Measurements from ENCODE around the gene GRPEL2.

Gene GRPEL2

GRCh38 chr5:149399775-149400174 is 54.5 kb downstream of the GRPEL2 start:
- Histone ChIP-seq H3K4me3 (ENCODE audit: insufficient read length, low read depth) (no peak overlapping the region), H3K4me1 (ENCODE audit: insufficient read depth, insufficient read length) (peaks cover 3% of the 10 kb centered on the region), H3K36me3 (ENCODE audit: insufficient read depth, insufficient read length, low read length) (no peaks in the 10 kb centered on the region), H3K27me3 (ENCODE audit: insufficient read depth, insufficient read length) (no peaks in the 10 kb centered on the region), H3K9me3 (ENCODE audit: insufficient read depth, low read length) (no peaks in the 10 kb centered on the region), H3K9ac (ENCODE audit: insufficient read length, low read depth) (no peak overlapping the region)
- DNase-seq (ENCODE audit: low read depth, low spot score) = no peak
- no peak for TF ChIP-seq ZNF274 (IDR thresholded peaks at IDR 0.05; ENCODE audit: low read depth, low read length)

GRCh38 chr5:149400304-149400703 is 55.0 kb downstream of the GRPEL2 start:
- no peak for DNase-seq (ENCODE audit: low read depth, low spot score)
- no peak overlapping the region for H3K4me3 ChIP-seq (ENCODE audit: insufficient read length, low read depth)
- TF ChIP-seq YY1 (IDR thresholded peaks at IDR 0.05; ENCODE audit: insufficient read depth, insufficient read length) (no peak), SUZ12 (IDR thresholded peaks at IDR 0.05; ENCODE audit: extremely low read depth, insufficient read depth, insufficient read length) (no peak), ZNF274 (IDR thresholded peaks at IDR 0.05; ENCODE audit: low read depth, low read length) (no peak)

DNA sequence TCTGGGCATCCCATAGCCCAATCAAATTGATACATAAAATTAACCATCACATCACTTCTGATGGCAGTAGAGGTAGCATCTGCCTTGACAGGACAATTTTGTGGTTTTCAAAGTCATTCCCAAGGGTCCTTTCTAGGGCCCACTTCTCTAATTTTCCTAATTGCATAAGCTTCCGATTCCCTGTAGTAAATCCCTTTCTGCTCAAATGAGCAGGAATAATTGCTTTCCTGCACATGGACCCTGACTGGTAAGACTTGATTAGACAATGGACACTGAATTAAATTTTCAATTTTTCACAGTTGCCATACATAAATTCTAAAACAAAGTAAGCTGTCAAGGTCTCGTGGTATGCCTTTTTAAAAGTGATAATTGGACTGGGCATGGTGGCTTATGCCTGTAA is 55.8 kb downstream of the GRPEL2 start:
- no peaks in the 10 kb centered on the region for H3K36me3 ChIP-seq (ENCODE audit: insufficient read depth, insufficient read length, low read length)
- DNase-seq (ENCODE audit: low read depth, low spot score) = no peak
- no peak overlapping the region for H3K4me3 ChIP-seq (ENCODE audit: insufficient read length, low read depth)
- TF ChIP-seq SUZ12 (IDR thresholded peaks at IDR 0.05; ENCODE audit: extremely low read depth, insufficient read depth, insufficient read length) = no peak
- no peak for TF ChIP-seq YY1 (IDR thresholded peaks at IDR 0.05; ENCODE audit: insufficient read depth, insufficient read length)
- TF ChIP-seq ZNF274 (IDR thresholded peaks at IDR 0.05; ENCODE audit: low read depth, low read length) = no peak
- no peaks in the 10 kb centered on the region for H3K27me3 ChIP-seq (ENCODE audit: insufficient read depth, insufficient read length)
- H3K9ac ChIP-seq (ENCODE audit: insufficient read length, low read depth) = no peak overlapping the region
- no peaks in the 10 kb centered on the region for H3K9me3 ChIP-seq (ENCODE audit: insufficient read depth, low read length)
- H3K4me1 ChIP-seq (ENCODE audit: insufficient read depth, insufficient read length) = peaks cover 8% of the 10 kb centered on the region

More at GRCh38 chr5:149400304-149400703, 55.0 kb downstream of the GRPEL2 start:
- Histone ChIP-seq H3K36me3 (ENCODE audit: insufficient read depth, insufficient read length, low read length) (no peaks in the 10 kb centered on the region), H3K27me3 (ENCODE audit: insufficient read depth, insufficient read length) (no peaks in the 10 kb centered on the region), H3K9ac (ENCODE audit: insufficient read length, low read depth) (no peak overlapping the region), H3K4me1 (ENCODE audit: insufficient read depth, insufficient read length) (peaks cover 5% of the 10 kb centered on the region), H3K9me3 (ENCODE audit: insufficient read depth, low read length) (no peaks in the 10 kb centered on the region)

- H3K36me3 ChIP-seq (ENCODE audit: insufficient read depth, insufficient read length, low read length) = no peaks in the 10 kb centered on the region
- no peaks in the 10 kb centered on the region for H3K9me3 ChIP-seq (ENCODE audit: insufficient read depth, low read length)
- H3K9ac ChIP-seq (ENCODE audit: insufficient read length, low read depth) = no peak overlapping the region
- no peak for TF ChIP-seq ZNF274 (IDR thresholded peaks at IDR 0.05; ENCODE audit: low read depth, low read length)
- no peak for TF ChIP-seq YY1 (IDR thresholded peaks at IDR 0.05; ENCODE audit: insufficient read depth, insufficient read length)
- TF ChIP-seq SUZ12 (IDR thresholded peaks at IDR 0.05; ENCODE audit: extremely low read depth, insufficient read depth, insufficient read length) = no peak
- H3K4me3 ChIP-seq (ENCODE audit: insufficient read length, low read depth) = no peak overlapping the region
- peaks cover 8% of the 10 kb centered on the region for H3K4me1 ChIP-seq (ENCODE audit: insufficient read depth, insufficient read length)
- no peak for DNase-seq (ENCODE audit: low read depth, low spot score)
- H3K27me3 ChIP-seq (ENCODE audit: insufficient read depth, insufficient read length) = no peaks in the 10 kb centered on the region
These were observed 57.0 kb downstream of the GRPEL2 start for GRCh38 chr5:149402291-149402690.
